BLaER1 (cell line): Measurements from ENCODE around the gene CEP97.
"Not testable (repeated sequence)": the region's sequence is repeated elsewhere in the genome, so short reads cannot be mapped to it uniquely, and the experiment has no call there.

Experiments used
- H3K27ac ChIP-seq: shearing (Covaris generic); formaldehyde crosslinking; 2 replicates; pipeline ENCODE4 v1.8.1; 2022
- H3K27me3 ChIP-seq: shearing (Covaris generic); formaldehyde crosslinking; 2 replicates; pipeline ENCODE4 v1.8.1; 2022
- H3K36me3 ChIP-seq: shearing (Covaris generic); formaldehyde crosslinking; 2 replicates; pipeline ENCODE4 v1.8.1; 2022
- H3K4me1 ChIP-seq: shearing (Covaris generic); formaldehyde crosslinking; 2 replicates; pipeline ENCODE4 v1.8.1; 2022
- H3K4me2 ChIP-seq: shearing (Covaris generic); formaldehyde crosslinking; 2 replicates; pipeline ENCODE4 v1.8.1; 2022
- H3K4me3 ChIP-seq: shearing (Covaris generic); formaldehyde crosslinking; 2 replicates; pipeline ENCODE4 v1.8.1; 2022
- H3K9ac ChIP-seq: shearing (Covaris generic); formaldehyde crosslinking; 2 replicates; pipeline ENCODE4 v1.8.1; 2022
- H3K9me3 ChIP-seq: shearing (Covaris generic); formaldehyde crosslinking; 2 replicates; pipeline ENCODE4 v1.8.1; 2022
- H4K20me1 ChIP-seq: shearing (Covaris generic); formaldehyde crosslinking; 2 replicates; pipeline ENCODE4 v1.8.1; 2022
- Cebpa-rat ChIP-seq: shearing (Covaris generic); IDR thresholded peaks from 2 replicates; pipeline ENCODE4 v1.8.1; 2022

Gene CEP97

DNA sequence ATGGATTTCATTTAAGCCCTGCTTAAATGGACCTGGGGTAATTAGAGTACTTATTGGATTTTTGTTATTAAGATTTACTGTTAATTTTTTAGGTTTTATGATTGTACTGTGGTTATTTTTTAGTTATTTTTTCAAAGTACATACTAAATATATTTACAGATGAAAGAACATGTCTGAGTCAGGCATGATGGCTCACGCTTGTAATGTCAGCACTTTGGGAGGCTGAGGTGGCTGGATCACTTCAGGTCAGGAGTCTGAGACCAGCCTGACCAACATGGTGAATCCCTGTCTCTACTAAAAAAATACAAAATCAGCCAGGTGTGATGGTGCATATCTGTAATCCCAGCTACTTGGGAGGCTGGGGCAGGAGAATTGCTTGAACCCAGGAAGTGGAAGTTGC is 21.7 kb upstream of the CEP97 start:
- Histone ChIP-seq H3K27me3 (no peaks in the 10 kb centered on the region), H3K4me1 (no peaks in the 10 kb centered on the region), H3K4me3 (no peak overlapping the region), H3K9ac (no peak overlapping the region), H3K4me2 (no peak overlapping the region), H3K9me3 (no peaks in the 10 kb centered on the region), H4K20me1 (no peaks in the 10 kb centered on the region), H3K27ac (no peak overlapping the region), H3K36me3 (no peaks in the 10 kb centered on the region)
- TF ChIP-seq Cebpa-rat = no peak

DNA sequence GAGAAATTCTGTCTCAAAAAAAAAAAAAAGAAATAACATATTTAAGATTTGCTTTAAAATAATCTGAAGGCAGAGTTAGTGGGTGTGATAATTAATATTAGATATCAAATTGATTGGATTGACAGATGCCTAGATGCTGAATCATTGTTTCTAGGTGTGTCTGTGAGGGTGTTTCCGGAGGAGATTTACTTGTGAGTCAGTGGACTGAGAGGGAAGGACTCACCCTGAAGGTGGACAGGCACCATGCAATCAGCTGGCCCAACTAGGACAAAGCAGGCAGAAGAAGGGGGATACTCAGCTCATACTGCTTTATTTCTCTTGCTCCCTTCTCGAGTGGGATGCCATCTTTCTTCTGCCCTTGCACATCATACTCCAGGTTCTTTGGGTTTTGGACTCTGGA is 21.2 kb upstream of the CEP97 start:
- Histone ChIP-seq H3K27me3 (no peaks in the 10 kb centered on the region), H3K36me3 (no peaks in the 10 kb centered on the region), H3K9ac (no peak overlapping the region), H4K20me1 (no peaks in the 10 kb centered on the region), H3K9me3 (no peaks in the 10 kb centered on the region), H3K4me2 (no peak overlapping the region), H3K27ac (no peak overlapping the region), H3K4me3 (no peak overlapping the region), H3K4me1 (no peaks in the 10 kb centered on the region)
- TF ChIP-seq Cebpa-rat = no peak

DNA sequence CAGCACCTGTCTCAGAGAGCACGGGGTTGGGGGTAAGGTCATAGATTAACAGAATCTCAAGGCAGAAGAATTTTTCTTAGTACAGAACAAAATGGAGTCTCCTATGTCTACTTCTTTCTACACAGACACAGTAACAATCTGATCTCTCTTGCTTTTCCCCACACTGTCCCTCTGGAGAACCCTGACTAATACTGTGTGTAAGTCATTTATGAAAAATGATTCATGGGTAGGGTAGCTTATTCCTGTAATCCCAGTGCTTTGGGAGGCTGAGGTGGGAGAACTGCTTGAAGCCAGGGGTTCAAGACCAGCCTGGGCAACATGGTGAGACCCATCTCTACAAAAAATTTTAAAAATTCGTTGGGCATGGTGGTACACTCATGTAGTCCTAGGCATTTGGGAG is 19.8 kb upstream of the CEP97 start:
- H3K9ac ChIP-seq, H3K36me3 ChIP-seq, H3K4me3 ChIP-seq, H3K9me3 ChIP-seq, H3K27ac ChIP-seq, H3K4me1 ChIP-seq, H4K20me1 ChIP-seq, H3K27me3 ChIP-seq, H3K4me2 ChIP-seq: not testable (repeated sequence)

DNA sequence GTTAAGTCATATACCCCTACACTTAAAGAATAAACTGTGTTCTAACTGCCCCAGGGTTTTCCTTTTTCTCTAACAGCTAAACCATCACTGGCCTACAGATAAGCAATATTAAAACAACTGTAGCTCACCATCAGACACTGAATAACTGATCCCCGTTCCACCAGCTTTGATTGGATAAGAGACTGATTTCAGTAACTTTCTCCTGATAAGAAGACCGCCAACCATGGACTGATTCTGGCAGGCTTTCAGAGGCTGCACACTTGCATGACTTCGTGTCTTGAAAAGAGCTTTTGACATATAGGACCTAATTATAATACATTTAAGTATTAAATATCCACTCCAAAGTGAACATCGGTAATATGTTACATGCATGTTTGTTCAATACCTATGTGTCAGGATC is 15.3 kb upstream of the CEP97 start:
- TF ChIP-seq Cebpa-rat = no peak
- H3K36me3 ChIP-seq = no peaks in the 10 kb centered on the region
- H3K4me1 ChIP-seq = no peaks in the 10 kb centered on the region
- H3K9ac ChIP-seq = no peak overlapping the region
- H3K27me3 ChIP-seq = no peaks in the 10 kb centered on the region
- H3K9me3 ChIP-seq = no peaks in the 10 kb centered on the region
- H3K4me3 ChIP-seq = no peak overlapping the region
- H3K27ac ChIP-seq = no peak overlapping the region
- H4K20me1 ChIP-seq = no peaks in the 10 kb centered on the region
- H3K4me2 ChIP-seq = no peak overlapping the region

DNA sequence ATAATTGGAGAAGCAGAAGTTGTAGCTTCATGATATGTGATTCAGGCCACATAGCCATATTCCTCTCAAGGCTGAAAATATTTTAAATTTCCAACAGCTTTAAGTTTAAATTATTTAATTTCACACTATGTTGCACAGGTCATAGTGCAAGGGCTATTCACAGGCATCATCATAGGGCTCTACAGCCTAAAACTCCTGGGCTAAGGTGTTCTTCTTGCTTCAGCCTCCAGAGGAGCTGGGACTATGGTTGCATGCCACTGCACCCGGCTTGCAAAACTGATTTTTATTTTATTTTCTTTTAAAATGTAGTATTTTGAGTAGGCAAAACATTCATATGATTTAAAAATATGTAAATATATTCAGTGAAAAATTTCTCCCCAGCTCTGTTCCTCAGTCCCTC is 6.0 kb upstream of the CEP97 start:
- H3K9ac ChIP-seq = no peak overlapping the region
- no peak overlapping the region for H3K27ac ChIP-seq
- H3K4me2 ChIP-seq = no peak overlapping the region
- H3K9me3 ChIP-seq = no peaks in the 10 kb centered on the region
- H3K4me1 ChIP-seq = peaks cover 22% of the 10 kb centered on the region
- H3K4me3 ChIP-seq = no peak overlapping the region
- no peak for TF ChIP-seq Cebpa-rat
- no peaks in the 10 kb centered on the region for H3K36me3 ChIP-seq
- no peaks in the 10 kb centered on the region for H4K20me1 ChIP-seq
- no peaks in the 10 kb centered on the region for H3K27me3 ChIP-seq

DNA sequence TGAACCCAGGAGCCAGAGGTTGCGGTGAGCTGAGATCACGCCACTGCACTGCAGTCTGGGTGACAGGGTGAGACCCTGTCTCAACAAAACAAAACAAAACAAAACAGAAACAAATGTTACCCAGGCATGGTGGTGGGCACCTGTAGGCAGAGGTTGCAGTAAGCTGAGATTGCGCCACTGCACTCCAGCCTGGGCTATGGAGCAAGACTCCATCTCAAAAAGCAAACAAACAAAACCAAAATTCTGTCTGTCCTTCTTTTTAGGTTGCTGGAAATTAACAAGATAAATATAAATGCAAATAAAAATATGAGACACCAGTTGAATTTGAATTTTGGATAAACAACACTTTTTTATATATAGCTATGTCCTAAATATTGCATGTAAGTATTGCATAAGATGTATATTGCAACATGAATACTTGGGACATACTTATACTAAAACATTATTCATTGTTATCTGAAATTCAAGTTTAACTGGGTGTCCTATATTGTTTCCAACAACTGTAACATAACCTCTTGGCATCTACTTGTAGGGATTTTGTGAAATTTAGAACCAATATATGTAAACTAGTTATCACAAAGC is 4.7 kb upstream of the CEP97 start:
- no peak overlapping the region for H3K4me2 ChIP-seq
- H3K9me3 ChIP-seq = no peaks in the 10 kb centered on the region
- H3K27ac ChIP-seq = no peak overlapping the region
- H3K27me3 ChIP-seq = no peaks in the 10 kb centered on the region
- no peak overlapping the region for H3K9ac ChIP-seq
- no peak for TF ChIP-seq Cebpa-rat
- H3K36me3 ChIP-seq = no peaks in the 10 kb centered on the region
- peaks cover 28% of the 10 kb centered on the region for H3K4me1 ChIP-seq
- no peak overlapping the region for H3K4me3 ChIP-seq
- no peaks in the 10 kb centered on the region for H4K20me1 ChIP-seq

DNA sequence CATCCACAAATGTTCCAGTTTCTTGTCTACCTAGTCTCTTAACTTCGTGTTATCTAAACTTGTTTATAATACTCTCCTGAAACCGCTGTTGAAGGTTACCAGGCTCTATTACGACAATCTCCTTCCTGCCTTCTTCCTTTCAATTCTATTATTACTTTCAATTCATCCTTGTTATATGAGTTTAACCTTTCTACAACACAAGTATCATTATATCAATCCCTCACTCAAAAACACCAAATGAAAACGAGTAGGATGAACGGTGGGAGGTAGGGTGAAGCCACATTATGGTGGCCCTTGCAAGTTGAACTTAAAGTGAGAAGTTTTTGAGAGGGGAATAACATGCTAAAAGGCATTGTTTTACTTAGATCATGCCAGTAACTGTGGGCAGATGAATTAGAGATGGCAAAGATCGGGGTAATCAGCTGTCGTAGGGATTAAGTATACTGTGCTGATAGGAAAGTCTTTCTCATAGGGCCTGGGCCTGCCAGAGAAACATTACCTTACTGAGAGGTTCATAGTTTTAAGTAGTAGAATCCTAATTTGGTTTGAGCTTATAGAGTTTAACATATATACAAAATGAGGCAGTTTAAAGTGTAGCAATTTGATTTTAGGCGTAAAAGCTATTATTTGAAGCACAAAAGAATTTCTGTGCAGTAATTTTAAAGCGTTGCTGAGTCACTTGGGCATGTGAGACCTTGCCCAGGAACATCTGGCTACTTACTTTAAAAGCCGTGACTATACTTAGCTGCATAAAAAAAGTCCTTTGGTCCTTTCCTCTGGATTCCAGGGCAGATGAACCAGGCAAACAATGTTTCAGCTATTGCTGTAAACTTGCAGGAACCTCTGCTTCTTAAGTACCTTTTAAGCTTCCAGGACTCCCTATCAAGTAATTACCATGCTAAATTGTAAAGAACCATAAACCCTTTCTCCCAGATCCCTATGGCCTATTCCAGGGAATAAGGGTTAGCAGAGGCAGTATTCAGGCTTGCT is 3.3 kb upstream of the CEP97 start:
- no peaks in the 10 kb centered on the region for H3K27me3 ChIP-seq
- no peaks in the 10 kb centered on the region for H3K9me3 ChIP-seq
- peak overlapping the region; percentile 24; the same call in 1 of the 2 replicates for H3K27ac ChIP-seq
- no peak overlapping the region for H3K4me2 ChIP-seq
- peaks cover 34% of the 10 kb centered on the region for H3K4me1 ChIP-seq
- no peak overlapping the region for H3K4me3 ChIP-seq
- no peaks in the 10 kb centered on the region for H4K20me1 ChIP-seq
- H3K36me3 ChIP-seq = no peaks in the 10 kb centered on the region
- no peak overlapping the region for H3K9ac ChIP-seq
- no peak for TF ChIP-seq Cebpa-rat

DNA sequence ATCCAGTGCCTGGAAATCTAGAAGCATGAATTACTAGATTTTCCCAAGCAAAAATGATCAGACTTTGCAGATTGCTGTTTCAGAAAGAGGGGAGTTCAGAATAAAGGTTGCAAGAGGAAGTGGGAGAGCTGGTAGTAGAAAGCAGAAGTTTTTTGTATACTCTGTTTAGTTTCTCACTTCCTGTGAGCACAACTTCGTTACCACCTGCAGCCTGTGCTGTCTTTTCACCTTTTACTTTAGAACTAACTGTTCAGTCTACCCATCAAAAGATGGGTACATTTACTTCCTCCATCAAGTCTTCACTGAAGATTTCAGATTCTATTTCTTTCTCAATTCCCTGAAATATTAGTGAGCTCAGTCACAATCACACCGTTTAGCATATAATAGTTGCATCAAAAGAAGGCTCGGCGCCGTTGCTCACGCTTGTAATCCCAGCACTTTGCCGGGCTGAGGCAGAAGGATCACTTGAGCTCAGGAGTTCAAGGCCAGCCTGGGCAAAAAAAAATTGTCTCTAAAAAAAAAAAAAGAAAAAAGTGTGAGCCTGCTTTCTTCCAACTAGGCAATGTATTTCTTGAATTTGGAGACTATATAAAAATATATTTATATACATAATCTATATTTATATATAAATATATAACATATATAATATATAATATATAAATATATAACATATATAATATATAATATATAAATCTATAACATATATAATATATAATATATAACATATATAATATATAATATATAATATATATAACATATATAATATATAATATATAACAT is 1.8 kb upstream of the CEP97 start:
- H3K4me3 ChIP-seq = no peak overlapping the region
- H3K27ac ChIP-seq = peak overlapping the region; percentile 5; the same call in 1 of the 2 replicates
- peaks cover 8% of the 10 kb centered on the region for H3K36me3 ChIP-seq
- no peaks in the 10 kb centered on the region for H3K27me3 ChIP-seq
- no peak overlapping the region for H3K9ac ChIP-seq
- peaks cover 40% of the 10 kb centered on the region for H3K4me1 ChIP-seq
- no peaks in the 10 kb centered on the region for H3K9me3 ChIP-seq
- H4K20me1 ChIP-seq = no peaks in the 10 kb centered on the region
- no peak for TF ChIP-seq Cebpa-rat
- peak overlapping the region; percentile 32 for H3K4me2 ChIP-seq

DNA sequence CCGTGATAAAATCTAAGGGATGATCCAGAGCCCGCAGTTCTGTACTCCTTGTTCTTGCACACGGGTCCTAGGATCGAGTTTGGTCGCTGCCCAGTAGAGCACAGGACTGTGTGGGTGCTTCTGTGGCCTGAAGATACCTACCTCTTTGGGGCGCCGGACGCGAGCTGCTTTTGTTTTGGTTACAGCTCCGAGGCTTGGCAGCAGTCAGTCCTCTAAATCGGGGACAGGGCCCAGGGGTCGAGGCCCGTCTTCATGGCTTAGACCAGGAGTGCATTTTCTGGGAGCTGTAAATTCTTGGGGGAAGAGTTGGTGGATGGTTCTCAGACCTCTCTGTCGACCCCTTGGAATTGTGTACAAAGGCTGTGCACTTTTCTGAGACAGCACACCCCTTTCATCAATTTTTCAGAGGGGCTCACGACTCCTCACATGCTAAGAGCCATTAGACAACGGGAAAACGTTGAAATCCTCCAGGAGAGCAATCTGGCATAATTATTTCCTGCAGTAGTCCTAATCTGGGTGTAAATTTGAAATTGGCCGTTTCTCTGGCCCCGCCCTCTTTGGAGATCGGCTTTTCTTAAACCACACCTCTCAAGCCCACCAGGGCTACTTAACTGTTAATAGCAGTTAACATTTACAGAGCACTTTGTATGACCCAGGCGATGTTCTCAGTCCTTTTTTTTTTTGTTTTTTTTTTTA is 928 bp downstream of the CEP97 start:
- Histone ChIP-seq H3K4me2 (peak overlapping the region; percentile 68), H3K27ac (peak overlapping the region; percentile 78), H3K9ac (peak overlapping the region; percentile 83), H3K9me3 (no peaks in the 10 kb centered on the region), H3K4me3 (peak overlapping the region; percentile 80), H3K27me3 (no peaks in the 10 kb centered on the region), H3K36me3 (peaks cover 35% of the 10 kb centered on the region), H3K4me1 (peaks cover 40% of the 10 kb centered on the region), H4K20me1 (no peaks in the 10 kb centered on the region)
- TF ChIP-seq Cebpa-rat = no peak
